ENCODE data around the gene NELL1.

DNA sequence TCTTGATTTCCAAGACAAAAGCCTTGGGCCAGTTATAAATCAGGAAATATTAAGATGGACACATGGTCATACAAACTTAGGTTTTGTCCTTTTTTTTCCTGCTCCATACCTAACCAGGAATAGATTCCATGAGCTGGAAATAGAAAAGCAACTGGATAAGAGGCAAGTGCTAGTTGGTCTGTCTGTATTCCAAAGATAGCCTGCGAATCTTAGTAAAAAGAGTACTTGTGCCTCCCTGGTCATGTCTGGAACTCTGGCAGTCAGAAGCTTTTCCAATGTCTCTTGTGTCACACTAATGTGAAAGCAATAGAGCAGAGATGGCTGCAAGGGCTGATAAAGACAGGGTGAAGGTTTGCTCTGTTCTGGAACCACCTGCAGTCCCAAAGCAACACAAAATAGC lies 933.3 kb downstream of the NELL1 start:
- no peak for TF ChIP-seq POLR2A (IDR thresholded peaks at IDR 0.05)
- TF ChIP-seq, protein P1, sequence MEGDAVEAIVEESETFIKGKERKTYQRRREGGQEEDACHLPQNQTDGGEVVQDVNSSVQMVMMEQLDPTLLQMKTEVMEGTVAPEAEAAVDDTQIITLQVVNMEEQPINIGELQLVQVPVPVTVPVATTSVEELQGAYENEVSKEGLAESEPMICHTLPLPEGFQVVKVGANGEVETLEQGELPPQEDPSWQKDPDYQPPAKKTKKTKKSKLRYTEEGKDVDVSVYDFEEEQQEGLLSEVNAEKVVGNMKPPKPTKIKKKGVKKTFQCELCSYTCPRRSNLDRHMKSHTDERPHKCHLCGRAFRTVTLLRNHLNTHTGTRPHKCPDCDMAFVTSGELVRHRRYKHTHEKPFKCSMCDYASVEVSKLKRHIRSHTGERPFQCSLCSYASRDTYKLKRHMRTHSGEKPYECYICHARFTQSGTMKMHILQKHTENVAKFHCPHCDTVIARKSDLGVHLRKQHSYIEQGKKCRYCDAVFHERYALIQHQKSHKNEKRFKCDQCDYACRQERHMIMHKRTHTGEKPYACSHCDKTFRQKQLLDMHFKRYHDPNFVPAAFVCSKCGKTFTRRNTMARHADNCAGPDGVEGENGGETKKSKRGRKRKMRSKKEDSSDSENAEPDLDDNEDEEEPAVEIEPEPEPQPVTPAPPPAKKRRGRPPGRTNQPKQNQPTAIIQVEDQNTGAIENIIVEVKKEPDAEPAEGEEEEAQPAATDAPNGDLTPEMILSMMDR (IDR thresholded peaks at IDR 0.05), result no peak
